Esophagus mucosa (tissue), 1 donor: ENCODE results near the gene SELENBP1. TPM values are rescaled to one million over a fixed set of nuclear protein-coding genes. Genes with fewer than 3 reads are reported as not detected.
"Not testable (repeated sequence)": the region's sequence is repeated elsewhere in the genome, so short reads cannot be mapped to it uniquely, and the experiment has no call there.

Experiments used
- ATAC-seq: fragments of 200-7000 bp; cut with Tn5 transposase; one replicate; pipeline ENCODE4 v1.9.1; 2020
- total RNA-seq: library from RNA; stranded (reverse); gene quantifications from one replicate; pipeline ENCODE4 v1.2.4, GENCODE V29; 2023
- donor health status: DM: yes; HTN: yes; CAD: no.

The SELENBP1 gene
- 14.0 TPM for total RNA-seq

GRCh38 chr1:151372058-151372934 lies at the start of gene SELENBP1:
TSS of gene SELENBP1 (minus strand) at chr1:151372705. CDS start at chr1:151372641, 64 bp downstream.
- peak; percentile 83 for ATAC-seq

DNA sequence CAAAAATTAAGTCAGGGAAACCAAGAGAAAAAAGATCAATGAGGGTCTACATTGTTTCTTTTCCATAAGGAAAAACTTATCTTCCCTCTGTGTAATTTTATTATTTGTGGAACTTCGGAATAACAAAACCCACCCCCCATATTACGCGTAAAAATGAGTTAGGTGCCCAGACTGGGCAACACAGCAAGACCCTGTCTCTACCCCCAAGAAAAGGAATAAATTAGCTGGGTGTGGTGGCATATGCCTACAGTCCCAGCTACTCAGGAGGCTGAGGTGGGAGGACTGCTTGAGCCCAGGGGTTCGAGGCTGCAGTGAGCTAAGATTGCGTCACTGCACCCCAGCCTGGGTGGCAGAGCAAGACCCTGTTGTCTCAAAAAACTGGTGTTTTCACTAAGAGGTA lies 47.3 kb upstream of the SELENBP1 start:
- ATAC-seq: no peak

- ATAC-seq: no peak
Observed at GRCh38 chr1:151418081-151418480, 45.6 kb upstream of the SELENBP1 start.

GRCh38 chr1:151416231-151416630 lies 43.7 kb upstream of the SELENBP1 start:
- ATAC-seq: peak; percentile 58

DNA sequence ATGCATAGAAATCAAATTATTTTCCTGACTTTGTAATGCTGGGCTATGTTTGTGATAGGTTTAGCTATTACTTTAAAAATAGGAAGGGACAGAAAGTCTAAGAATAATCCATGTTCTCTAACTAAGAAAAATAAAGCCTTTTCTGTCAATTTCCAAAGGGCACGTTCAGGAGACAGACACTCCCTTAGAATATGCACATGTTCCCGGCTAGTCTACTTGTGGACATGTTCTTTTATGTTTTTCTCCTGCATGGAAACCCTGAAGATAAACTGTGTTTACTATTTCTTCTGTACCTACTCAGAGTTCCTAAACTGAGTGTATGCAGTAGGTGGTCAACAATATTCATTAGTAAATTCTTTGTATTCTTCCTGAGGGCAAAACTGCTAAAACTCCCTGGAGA lies 39.4 kb upstream of the SELENBP1 start:
- ATAC-seq: no peak

- no peak for ATAC-seq
Observed at GRCh38 chr1:151408891-151409290, 36.4 kb upstream of the SELENBP1 start.

- no peak for ATAC-seq
Observed at GRCh38 chr1:151407304-151407703, 34.8 kb upstream of the SELENBP1 start.

DNA sequence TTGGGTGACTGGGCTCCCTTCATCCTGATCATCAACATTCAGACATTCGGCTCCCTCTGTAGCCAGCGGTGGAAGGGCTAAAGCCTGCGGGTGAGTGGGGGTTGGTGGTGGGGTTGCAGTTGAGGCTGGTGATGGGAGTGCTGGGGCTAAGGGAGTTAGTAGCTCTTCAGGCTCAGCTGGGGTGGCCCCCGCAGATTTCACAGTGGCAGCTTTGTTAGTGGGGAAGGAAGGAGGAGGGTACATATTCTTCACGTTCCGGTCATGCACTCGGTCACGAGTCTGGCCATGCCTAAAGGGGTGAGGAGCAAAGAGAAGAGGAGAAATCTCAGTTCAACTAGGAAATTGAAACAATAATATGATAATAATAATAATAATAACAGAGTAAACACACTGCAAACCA lies 33.7 kb upstream of the SELENBP1 start:
- ATAC-seq: no peak

DNA sequence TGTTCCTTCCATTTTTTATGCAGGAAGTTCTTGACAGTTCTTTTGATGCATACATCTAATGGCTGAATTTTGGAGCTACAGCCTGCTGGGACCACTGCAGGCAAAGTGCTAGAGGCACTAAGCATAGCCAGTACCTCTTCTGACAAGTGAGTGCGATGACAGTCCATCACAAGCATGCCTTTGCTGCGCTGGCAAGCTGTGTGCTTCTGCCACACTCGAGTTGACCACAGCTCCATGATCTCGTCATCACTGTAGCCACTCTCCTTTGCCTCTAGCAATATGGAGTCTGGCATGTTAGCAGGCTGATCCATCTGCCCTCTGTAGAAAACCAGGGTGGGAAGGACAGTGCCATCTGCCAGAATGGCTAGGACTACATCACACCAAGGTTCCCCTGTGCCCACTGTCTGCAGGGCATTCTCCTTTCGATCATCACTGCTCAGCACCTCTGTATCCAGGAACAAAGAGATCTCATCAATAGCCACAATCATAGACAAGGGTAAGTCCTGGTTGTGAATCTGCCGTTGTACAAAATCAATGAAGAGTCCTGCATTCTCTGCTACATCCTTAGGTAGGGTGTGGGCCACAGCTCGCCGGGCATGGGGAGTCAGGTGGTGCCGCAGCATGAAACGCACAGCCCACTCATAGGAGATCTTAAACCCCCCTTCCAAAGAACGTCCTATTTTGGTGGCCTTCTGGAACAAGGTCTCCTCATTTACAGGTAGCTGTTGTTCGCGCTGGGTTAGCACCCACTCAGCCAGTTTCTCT lies 32.9 kb upstream of the SELENBP1 start:
- no peak for ATAC-seq

DNA sequence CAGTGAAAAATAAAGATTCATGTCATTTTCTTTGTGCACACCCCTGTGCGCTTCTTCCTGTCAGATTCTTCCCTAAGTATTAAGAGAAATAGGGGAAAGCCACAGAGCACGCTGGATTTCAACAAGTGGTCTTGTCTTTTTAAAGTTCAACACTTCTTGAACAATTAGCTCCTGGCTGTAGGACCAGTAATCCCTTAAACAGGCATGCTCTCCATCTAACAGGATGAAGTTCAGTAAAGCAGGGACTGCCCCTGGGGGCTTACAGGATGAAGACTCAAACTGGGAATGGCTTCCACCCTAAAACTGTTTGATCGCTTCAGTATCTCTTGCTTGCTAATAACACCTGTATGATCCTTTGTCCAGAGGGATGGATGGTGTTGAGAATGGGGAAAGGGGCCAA lies 31.1 kb upstream of the SELENBP1 start:
- no peak for ATAC-seq

DNA sequence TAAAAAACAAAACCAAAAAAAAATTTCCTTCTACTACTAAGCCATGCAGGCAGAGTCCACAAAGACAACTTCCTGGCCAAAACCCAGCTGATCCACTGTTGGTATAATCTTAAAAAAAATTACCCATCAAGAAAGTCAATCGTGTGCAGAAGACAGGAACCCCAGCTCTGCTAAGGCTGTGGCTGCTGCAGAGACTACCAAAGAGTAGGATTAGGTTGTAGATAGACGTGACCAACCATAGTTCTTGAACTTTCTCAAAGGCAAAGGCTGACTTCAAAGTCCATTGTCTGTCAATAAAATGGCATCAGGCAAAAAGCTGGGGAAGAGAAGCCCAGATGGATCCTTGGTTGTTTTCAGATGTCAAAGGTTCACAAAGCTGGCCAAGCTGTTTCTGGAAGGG lies 30.3 kb upstream of the SELENBP1 start:
- ATAC-seq: no peak

GRCh38 chr1:151401860-151402259 lies 29.4 kb upstream of the SELENBP1 start:
- ATAC-seq: no peak

GRCh38 chr1:151401125-151401788 lies 28.8 kb upstream of the SELENBP1 start:
- ATAC-seq: no peak

GRCh38 chr1:151399324-151400171 lies 27.0 kb upstream of the SELENBP1 start, which contains the start of gene PSMB4:
TSS of gene PSMB4 (plus strand) at chr1:151399573. CDS start at chr1:151399588, 15 bp downstream.
- ATAC-seq: peak; percentile 87

GRCh38 chr1:151396265-151396664 lies 23.8 kb upstream of the SELENBP1 start:
- ATAC-seq: not testable (repeated sequence)

GRCh38 chr1:151393583-151393982 lies 21.1 kb upstream of the SELENBP1 start:
- ATAC-seq: no peak

- ATAC-seq: no peak
Observed at GRCh38 chr1:151391079-151391563, 18.6 kb upstream of the SELENBP1 start.

DNA sequence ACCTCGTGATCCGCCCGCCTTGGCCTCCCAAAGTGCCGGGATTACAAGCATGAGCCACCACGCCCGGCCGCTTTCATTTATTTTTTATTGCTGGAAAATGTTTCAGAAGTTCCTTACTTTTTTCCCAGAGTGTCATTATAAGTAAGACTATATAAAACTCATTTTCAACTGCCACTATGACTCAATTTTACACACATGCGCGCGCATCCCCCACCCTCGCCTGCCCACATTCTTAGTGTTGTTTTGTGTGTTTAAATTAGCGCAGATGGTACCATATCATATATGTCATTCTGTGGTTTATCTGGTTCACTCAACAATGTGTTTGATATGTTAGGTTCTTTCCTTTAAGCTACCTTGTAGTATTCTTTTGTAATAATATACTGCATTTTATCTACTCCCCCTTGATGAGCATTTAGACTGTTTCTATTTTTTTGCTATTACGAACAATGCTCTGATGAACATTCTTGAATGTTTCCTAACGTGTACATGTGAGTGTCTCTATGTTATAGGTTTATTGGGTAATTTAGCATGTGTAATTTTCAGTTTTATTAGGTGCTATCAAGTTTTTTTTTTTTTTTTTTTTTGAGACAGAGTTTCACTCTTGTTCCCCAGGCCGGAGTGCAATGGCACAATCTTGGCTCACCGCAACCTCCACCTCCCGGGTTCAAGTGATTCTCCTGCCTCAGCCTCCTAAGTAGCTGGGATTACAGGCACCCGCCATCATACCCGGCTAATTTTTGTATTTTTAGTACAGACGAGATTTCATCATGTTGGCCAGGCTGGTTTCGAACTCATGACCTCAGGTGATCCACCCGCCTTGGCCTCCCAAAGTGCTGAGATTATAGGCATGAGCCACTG lies 17.9 kb upstream of the SELENBP1 start:
- not testable (repeated sequence) for ATAC-seq

GRCh38 chr1:151386002-151386401 lies 13.5 kb upstream of the SELENBP1 start:
- no peak for ATAC-seq

DNA sequence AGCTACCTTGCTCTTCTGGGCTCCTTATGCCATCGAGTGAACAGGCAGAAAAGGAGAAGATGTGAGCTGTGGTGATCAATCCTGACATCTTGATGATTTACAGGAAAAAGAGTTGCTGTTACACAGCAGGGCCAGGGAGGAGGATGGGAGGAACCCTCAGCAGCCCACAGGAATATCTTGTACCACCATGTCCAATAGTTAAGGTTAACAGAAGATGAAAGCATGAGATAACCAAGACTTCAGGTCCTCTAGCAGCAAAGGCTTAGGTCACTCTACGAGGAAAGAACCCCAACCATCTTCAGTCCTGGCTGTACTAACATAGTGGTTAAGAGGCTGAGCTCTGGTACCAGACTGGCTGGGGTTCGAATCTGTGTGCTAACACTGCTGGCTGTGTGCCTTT lies 12.1 kb upstream of the SELENBP1 start:
- ATAC-seq: no peak
